DND-41 (cell line): Measurements from ENCODE around the gene DYNLL2.

Source experiments
- CTCF ChIP-seq: IDR thresholded peaks from 2 replicates; pipeline ENCODE4 v1.5.1; 2012; ENCODE audit warnings: borderline replicate concordance, low read length, moderate library complexity, mild to moderate bottlenecking; ENCODE audit not compliant: poor library complexity, severe bottlenecking; ENCODE audit errors: extremely low read depth
- EZH2 ChIP-seq: IDR thresholded peaks from 3 replicates; pipeline ENCODE4 v1.6.1; 2012; ENCODE audit warnings: borderline replicate concordance, low read depth, mild to moderate bottlenecking, moderate library complexity, low read length, inconsistent platforms; ENCODE audit not compliant: severe bottlenecking

GRCh38 chr17:58050966-58051365, 32.3 kb upstream of the DYNLL2 start:
- TF ChIP-seq CTCF (no peak), EZH2 (no peak)
